Measurements from ENCODE around the gene PTMA.
A peak's percentile ranks its signal among the peaks of the same experiment; 100 is the strongest.
"Not testable (repeated sequence)": the region's sequence is repeated elsewhere in the genome, so short reads cannot be mapped to it uniquely, and the experiment has no call there.

Gene PTMA

DNA sequence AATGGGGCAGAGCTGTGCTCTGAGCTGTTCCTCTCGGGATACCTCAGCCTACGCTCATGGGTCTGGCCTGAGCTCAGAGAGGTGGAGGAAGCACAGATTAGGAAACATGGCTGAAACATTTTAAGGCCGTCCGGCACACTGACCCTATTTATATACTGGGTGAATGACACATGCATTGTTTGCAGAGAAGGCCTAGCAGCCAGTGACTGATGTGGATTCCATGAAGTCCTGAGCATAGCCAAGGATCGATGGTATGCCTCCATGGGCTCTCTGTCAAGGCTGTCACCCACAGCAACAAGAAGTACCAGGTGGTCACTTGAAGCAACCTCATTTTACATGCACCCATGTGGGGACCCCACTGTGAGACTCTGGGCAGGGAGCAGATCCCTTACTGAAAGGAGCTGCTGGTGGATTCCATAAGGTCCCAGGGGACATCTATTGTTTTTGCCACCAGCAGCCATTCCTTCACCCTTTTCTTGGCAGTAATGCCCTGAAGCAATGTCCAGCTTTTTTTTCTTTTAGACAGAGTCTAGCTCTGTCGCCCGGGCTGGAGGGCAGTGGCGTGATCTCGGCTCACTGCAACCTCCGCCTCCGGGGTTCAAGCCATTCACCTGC lies 8.4 kb downstream of the PTMA start:
- peak; percentile 59 to 82 for DNase-seq

DNA sequence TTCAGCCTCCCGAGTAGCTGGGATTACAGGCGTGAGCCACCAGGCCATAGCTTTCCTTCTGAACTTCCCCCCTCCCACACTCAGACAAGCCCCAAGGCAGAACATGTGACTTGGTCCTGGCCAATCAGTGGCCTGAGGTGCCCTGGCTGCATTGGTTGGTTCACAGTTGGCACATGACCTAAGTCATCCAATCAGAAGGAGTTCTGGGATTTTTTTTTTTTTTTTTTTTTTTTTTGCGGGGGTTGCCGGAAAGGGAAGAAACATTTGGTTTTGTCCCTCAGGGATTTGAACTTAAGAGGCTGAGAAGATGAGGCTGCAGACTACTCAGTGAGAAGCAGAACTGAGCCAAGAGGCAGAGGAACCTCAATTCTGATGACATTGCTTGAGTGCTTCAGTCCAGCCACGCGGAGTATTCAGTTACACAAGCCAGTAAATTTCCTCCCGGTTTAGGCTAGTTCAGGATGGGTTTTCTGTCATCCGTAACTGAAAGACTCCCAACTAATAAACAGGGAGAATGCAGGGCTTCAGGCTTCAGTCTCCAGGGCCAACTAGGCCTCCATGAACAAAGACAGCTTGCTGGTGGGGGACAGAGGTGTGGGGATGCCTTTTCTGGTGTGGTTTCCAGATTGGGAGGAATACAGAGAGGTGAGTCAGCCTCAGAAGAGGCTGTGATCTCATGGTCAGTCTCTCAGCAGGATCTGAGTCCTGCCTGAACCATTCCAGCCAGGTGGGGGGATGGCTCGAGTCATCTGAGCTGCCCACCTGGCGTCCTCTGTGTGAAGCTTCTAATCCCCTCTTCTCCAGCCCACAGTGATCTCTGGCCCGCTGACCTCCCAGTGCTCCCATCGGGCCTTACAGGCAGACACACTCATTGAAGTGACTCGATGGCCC lies 9.2 kb downstream of the PTMA start:
- DNase-seq: peak; percentile 98 to 99

DNA sequence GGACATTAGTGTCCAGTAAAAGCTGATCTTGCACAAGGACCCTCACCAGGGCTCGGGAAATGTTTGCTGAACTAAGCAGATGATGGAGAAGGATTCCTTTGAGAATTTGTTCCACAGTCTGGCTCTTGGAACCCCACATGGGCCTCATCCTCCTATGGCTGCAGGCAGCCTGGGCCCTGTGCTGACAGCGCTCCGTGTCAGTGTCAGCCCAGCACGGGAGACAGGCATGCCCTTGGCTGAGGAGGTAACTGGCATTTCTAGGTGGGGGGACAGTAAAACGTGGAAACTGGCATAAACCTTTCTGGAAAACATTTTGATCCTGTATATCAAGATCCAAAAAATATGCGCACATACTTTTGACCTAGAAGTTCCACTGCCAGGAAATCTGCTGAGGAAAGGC lies 10.5 kb downstream of the PTMA start:
- no peak for DNase-seq

GRCh38 chr2:231720292-231720986 lies 12.1 kb downstream of the PTMA start:
- no peak for DNase-seq

DNA sequence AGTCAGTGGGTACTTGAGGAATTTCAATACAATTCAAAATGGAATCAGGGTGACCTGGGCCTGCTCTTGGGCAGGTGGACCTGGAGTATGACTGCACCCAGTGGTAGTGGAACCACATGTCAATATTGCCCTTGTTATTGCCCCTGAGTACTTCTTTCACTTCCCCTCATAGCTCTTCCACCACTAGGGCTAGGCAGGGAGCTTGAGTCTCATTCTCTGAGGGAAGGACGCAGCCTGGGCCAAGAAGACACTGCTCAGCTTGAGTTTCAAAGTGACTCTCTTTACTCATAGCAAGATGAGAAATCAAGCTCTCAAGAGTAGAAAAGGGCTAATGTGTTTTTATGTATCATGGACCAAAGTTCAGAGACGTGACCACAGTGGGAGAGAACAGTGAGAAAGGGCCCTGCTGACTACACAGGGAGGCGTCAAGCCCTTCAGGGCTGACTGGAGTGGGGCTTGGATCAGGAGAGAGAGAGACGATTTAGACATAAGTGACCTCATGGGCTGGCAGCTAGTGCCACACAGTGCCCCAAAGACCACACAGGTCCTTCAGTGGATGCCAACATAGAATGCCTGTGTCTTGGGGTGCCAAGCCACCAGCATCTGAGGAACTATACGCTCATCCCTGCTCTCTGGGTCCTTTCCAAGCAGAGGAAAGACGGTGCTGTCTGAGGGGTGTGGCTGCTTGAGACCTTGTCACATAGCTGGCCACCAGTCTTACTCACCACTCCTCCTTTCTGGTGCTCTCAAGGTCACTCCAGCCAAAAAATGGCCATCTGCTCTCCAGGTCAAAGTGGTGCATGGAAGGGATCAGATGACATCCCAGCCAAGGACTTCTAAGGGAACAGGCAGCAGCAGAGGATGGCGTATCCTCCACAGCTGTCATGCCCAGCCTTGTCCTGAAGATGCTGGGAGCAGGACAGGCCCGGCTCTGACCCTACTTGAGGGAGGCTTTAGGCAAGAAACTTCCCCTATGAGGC lies 13.0 kb downstream of the PTMA start:
- DNase-seq: peak; percentile 40 to 42

DNA sequence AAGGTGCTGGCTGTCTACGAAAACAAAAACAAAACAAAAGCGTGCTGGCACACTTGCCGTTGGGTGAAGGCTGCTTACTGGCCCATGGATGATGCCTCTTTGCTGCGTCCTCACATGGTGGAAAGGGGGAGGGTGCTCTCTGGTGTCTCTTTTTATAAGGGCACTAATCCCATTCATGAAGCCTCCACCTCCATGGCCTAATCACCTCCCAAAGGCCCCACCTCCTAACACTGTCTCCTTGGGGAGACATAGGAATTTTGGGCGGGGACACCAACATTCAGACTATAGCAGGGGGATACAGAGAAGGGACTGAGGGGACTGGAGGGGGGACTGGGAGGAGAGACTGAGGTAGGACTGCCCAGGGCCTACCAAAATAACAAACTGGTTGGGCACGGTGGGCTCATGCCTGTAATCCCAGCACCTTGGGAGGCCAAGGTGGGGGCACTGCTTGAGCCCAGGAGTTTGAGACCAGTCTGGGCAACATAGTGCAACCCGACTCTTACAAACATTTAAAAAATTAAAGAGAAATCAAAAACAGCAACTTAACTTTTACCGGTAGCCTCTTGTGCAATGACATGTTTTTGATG lies 14.5 kb downstream of the PTMA start:
- no peak for DNase-seq

- no peak for DNase-seq
Observed at GRCh38 chr2:231725476-231725875, 17.2 kb downstream of the PTMA start.

DNA sequence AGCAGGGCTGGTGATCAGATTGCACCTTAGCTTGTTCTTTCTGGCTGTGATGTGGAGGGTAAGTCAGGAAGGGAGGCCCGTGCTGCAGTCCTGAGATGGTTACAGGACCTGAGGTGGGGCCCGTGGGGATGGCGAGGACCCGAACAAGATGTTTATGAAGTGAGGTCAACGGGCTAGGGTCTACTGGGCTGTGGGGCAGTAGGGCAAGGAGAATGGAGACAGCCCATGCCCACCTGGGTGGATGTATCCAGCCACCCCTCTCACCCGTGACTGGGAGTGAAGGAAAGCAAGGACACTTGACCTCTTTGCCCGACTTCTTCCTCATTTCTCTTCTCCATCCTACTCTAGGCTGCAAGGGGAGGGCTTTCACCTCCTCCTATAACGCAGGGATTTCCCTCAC lies 18.0 kb downstream of the PTMA start:
- DNase-seq: no peak

- DNase-seq: no peak
Observed at GRCh38 chr2:231727621-231728020, 19.3 kb downstream of the PTMA start.

- no peak for DNase-seq
Observed at GRCh38 chr2:231732604-231733003, 24.3 kb downstream of the PTMA start.

DNA sequence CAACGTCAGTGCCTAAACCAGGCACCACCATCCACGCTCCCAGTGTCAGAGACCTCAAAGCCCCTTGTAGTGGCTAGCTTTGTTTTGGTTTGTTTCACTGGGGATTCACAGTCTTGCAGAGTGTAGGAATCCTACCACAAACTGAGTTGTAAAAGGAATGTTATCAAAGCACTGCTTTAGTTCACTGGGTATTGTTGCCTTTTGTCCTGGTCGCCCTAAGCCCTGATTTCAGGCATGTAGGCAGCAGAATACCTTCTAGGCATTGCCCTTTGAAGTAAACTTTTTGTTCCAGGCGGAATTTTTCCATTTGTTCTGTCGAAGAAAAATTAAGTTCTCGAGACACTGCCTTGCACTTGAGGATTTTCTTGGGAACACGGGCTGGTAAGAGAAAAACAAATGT lies 29.4 kb downstream of the PTMA start:
- DNase-seq: no peak

- no peak for DNase-seq
Observed at GRCh38 chr2:231743376-231744116, 35.2 kb downstream of the PTMA start.

- no peak for DNase-seq
Observed at GRCh38 chr2:231745303-231746038, 37.1 kb downstream of the PTMA start.

DNA sequence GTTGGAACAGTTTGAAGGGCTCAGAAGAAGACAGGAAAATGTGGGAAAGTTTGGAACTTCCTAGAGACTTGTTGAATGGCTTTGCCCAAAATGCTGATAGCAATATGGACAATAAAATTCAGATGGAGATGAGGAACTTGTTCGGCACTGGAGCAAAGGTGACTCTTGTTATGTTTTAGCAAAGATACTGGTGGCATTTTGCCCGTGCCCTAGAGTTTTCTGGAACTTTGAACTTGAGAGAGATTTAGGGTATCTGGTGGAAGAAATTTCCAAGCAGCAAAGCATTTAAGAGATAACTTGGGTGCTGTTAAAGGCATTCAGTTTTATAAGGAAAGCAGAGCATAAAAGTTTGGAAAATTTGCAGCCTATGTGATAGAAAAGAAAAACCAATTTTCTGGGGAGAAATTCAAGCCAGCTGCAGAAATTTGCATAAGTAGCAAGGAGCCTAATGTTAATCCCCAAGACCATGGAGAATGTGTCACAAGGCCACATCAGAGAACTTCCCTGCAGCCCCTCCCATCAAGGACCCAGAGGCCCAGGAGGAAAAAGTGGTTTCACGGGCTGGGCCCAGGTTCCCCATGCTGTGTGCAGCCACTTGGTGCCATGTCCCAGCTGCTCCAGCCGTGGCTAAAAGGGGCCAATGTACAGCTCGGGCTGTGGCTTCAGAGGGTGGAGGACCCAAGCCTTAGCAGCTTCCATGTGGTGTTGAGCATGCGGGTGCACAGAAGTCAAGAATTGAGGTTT lies 40.0 kb downstream of the PTMA start:
- not testable (repeated sequence) for DNase-seq

DNA sequence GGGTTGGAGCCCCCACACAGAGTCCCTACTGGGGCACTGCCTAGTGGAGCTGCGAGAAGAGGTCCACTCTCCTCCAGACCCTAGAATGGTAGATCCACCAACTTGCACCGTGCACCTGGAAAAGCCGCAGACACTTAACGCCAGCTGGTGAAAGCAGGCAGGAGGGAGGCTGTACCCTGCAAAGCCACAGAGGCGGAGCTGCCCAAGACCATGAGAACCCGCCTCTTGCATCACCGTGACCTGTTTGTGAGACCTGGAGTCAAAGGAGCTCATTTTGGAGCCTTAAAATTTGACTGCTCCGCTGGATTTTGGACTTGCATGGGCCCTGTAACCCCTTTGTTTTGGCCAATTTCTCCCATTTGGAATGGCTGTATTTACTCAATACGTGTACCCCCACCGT lies 40.7 kb downstream of the PTMA start:
- not testable (repeated sequence) for DNase-seq

GRCh38 chr2:231751042-231751815 lies 42.9 kb downstream of the PTMA start:
- no peak for DNase-seq

- DNase-seq: no peak
Observed at GRCh38 chr2:231752061-231752460, 43.7 kb downstream of the PTMA start.

DNA sequence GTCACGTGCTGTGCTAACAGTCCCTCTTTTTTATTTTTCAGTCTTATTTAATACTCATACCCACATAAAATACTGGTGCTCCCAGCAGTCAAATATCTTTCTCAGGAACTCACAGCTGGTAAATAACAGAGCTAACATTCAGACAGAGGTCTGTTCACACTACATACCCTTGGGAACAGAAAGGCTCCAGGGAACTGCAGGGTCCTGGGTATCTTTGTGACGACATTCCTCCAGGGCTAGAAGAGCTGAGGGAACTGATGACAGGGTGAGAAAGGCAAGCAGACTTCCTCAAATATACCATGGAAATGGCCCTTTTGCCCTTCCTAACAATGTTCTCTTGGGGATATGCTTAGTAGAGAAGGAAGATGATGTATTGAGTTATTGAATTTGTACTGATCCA lies 53.4 kb downstream of the PTMA start:
- DNase-seq: no peak

All from inflammatory macrophage (primary cell).